ENCODE measurements around the gene CAMK1D. TPM values are rescaled to one million over a fixed set of nuclear protein-coding genes. Genes with fewer than 3 reads are reported as not detected.

Gene CAMK1D
- total and polyA plus RNA-seq, 2 of the 8 experiments (the other 6 are each of a cell fraction or from before 2014, with no cell fraction given): 3.5 to 10.6 TPM

DNA sequence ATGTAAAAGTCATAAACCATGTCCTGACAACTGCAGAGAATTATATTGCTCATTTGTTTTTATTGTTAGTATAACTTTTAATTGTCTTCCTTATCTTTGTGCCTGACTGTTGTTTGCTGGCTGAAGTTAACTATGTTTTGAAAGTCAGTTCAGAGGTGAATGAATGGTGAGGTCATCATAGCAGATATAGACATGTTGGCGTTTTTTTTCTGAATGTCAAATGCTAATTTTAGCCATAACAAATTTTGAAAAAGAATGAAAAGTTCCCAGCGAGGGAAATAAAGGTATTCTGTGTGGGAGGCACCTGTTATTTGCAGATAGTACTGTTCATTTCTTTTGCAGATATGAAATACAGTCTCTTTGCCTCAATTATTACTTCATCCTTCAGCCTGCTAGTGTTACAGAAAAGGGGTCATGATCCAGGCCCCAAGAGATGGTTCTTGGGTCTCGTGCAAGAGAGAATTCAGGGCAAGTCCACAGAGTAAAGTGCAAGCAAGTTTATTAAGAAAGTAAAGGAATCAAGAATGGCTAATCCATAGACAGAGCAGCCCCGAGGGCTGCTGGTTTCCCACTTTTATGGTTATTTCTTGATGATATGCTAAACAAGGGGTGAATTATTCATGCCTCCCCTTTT, 96.5 kb downstream of the CAMK1D start:
- Histone ChIP-seq H3K14ac (ENCODE audit: insufficient read length) (no peak overlapping the region), H2AK5ac (ENCODE audit: low read depth, low read length) (no peak overlapping the region), H4K8ac (ENCODE audit: extremely low read depth, insufficient read depth, low read length) (no peak overlapping the region), H4K5ac (ENCODE audit: insufficient read length, low read depth, low read length) (no peak overlapping the region), H3K79me2 (ENCODE audit: control insufficient read depth in 1 of 2, insufficient read depth in 2 of 2, low read length in 2 of 2) (no peaks in the 10 kb centered on the region), H4K91ac (replicated peaks; ENCODE audit: insufficient read length, low read length) (no peak overlapping the region), H3K4me3 (ENCODE audit: extremely low read depth in 1 of 4, insufficient read depth in 2 of 4, low read depth in 3 of 4, low read length in 4 of 4) (no peak overlapping the region), H3K4ac (replicated peaks; ENCODE audit: insufficient read length, low read depth, low read length) (no peak overlapping the region), H2BK5ac (ENCODE audit: low read depth, low read length) (no peak overlapping the region), H2BK120ac (replicated peaks; ENCODE audit: low read depth, low read length) (no peak overlapping the region), H2AFZ (ENCODE audit: low read length) (no peak overlapping the region), H3K18ac (ENCODE audit: extremely low read depth, low read length) (no peak overlapping the region), H3K23me2 (ENCODE audit: low read depth, low read length) (no peaks in the 10 kb centered on the region), H3K4me2 (ENCODE audit: insufficient read depth in 1 of 2, low read depth in 2 of 2, low read length in 2 of 2) (no peak overlapping the region), H3K79me1 (ENCODE audit: low read depth, low read length) (no peaks in the 10 kb centered on the region), H3K27me3 (replicated peaks in 1 of 4; ENCODE audit: control insufficient read depth in 3 of 4, extremely low read depth in 1 of 4, insufficient read depth in 3 of 4, low read length in 3 of 4) (no peaks in the 10 kb centered on the region), H4K20me1 (replicated peaks in 1 of 2; ENCODE audit: control insufficient read depth in 1 of 2, insufficient read depth in 2 of 2, low read length in 2 of 2) (peaks cover 2% of the 10 kb centered on the region in 2 experiments), H2BK15ac (ENCODE audit: low read length) (no peak overlapping the region), H3K56ac (replicated peaks; ENCODE audit: insufficient read length, low read depth, low read length) (no peak overlapping the region), H3K4me1 (replicated peaks in 1 of 4; ENCODE audit: control insufficient read depth in 3 of 4, insufficient read depth in 4 of 4, low read length in 3 of 4) (no peaks in the 10 kb centered on the region; a peak in 2 of 7 replicates), H3K9me3 (ENCODE audit: insufficient read depth in 2 of 2, low read depth in 1 of 2, low read length in 1 of 2) (no peaks in the 10 kb centered on the region), H3K23ac (ENCODE audit: insufficient read length) (no peak overlapping the region), H2BK12ac (ENCODE audit: low read depth, low read length) (no peak overlapping the region), H3K36me3 (ENCODE audit: control insufficient read depth in 2 of 4, insufficient read depth in 4 of 4, low read length in 3 of 4) (no peaks in the 10 kb centered on the region), H3K9ac (replicated peaks in 1 of 4; ENCODE audit: extremely low read depth in 1 of 4, low read depth in 3 of 4, low read length in 3 of 4) (no peak overlapping the region), H2BK20ac (ENCODE audit: low read length) (no peak overlapping the region), H3K27ac (ENCODE audit: low read depth, low read length) (no peak overlapping the region)
- 88% methylated on average over 4 of the region's 4 CpGs; no CpG with 5 or more reads in 1 of the 2 experiments for whole genome bisulfite sequencing, 2 experiments (ENCODE audit: extremely low coverage in 1 of 2, insufficient coverage in 1 of 2, insufficient read length in 1 of 2, insufficient replicate concordance in 2 of 2, low coverage in 1 of 2, low lambda C conversion rate in 2 of 2, missing lambda C conversion rate in 1 of 2)
- TF ChIP-seq HDAC2 (IDR thresholded peaks at IDR 0.05; ENCODE audit: borderline replicate concordance in 1 of 2, low read depth in 2 of 2, low read length in 2 of 2) (no peak), BRCA1 (IDR thresholded peaks at IDR 0.05; ENCODE audit: low read depth, low read length) (no peak)
- ChIA-PET CTCF (ENCODE audit: partially characterized antibody) (interaction anchor here (0.7 kb wide), 1 partner anchor 39 kb away, joined by 3 read pairs; no protein-coding TSS in a partner anchor), POLR2A (ENCODE audit: partially characterized antibody) (no interaction called here)
- DNase-seq (ENCODE audit: low read depth in 1 of 2, low spot score in 2 of 2) (no peak), FAIRE-seq (no peak)

All from H1 (cell line).